ENCODE results near the gene CNTLN. TPM values are rescaled to one million over a fixed set of nuclear protein-coding genes. Genes with fewer than 3 reads are reported as not detected.
"Not testable (repeated sequence)": the region's sequence is repeated elsewhere in the genome, so short reads cannot be mapped to it uniquely, and the experiment has no call there.

The CNTLN gene
- total and polyA plus RNA-seq, 8 donors: 1.2 to 3.1 (median 2.2) TPM

DNA sequence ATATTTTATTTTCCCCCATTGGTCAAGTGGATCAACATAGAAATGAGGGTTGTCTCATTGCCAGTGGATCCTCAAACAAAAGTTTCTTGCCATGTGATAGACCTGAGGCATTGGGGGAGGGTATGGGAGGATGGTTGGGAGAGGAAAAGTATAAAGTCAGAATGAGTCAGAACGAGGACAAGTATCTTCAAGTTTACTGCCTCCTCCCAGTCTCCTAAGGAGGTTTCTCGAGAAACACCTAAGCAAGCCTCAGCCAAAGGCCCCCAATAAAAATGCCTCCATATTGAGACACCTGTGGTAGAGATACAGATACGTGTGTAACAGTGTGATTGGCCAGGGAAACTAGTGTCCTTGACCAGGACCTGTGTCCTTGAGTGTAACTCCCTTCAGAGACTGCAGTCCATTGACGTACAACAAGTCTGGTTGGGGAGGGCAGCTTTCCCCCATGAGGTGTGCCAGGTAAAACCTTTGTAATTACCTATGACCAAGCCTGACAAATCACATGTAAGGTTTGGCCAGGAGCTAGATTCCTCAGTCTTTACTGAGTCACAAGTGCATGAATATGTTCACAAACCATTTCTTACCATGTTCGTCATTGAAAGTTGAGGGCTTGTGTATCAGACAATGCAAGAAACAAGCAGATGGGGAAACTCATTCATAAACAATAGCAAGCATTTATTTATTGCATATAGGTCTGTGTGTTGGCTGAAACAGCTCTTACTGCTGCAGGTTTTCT lies 245.5 kb downstream of the CNTLN start:
- ATAC-seq (no peak), FAIRE-seq (no peak), DNase-seq (no peak)
- TF ChIP-seq, protein P1, sequence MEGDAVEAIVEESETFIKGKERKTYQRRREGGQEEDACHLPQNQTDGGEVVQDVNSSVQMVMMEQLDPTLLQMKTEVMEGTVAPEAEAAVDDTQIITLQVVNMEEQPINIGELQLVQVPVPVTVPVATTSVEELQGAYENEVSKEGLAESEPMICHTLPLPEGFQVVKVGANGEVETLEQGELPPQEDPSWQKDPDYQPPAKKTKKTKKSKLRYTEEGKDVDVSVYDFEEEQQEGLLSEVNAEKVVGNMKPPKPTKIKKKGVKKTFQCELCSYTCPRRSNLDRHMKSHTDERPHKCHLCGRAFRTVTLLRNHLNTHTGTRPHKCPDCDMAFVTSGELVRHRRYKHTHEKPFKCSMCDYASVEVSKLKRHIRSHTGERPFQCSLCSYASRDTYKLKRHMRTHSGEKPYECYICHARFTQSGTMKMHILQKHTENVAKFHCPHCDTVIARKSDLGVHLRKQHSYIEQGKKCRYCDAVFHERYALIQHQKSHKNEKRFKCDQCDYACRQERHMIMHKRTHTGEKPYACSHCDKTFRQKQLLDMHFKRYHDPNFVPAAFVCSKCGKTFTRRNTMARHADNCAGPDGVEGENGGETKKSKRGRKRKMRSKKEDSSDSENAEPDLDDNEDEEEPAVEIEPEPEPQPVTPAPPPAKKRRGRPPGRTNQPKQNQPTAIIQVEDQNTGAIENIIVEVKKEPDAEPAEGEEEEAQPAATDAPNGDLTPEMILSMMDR (IDR thresholded peaks at IDR 0.05): no peak
- H3K27me3 ChIP-seq: no peaks in the 10 kb centered on the region
- intact Hi-C loops (cut with DNase I): no loop called here
- H3K27ac ChIP-seq: no peak overlapping the region
- H3K36me3 ChIP-seq: no peaks in the 10 kb centered on the region
- 78 to 85% methylated on average over 5 of the region's 5 CpGs for WGBS, 2 donors
- H3K9me3 ChIP-seq: no peaks in the 10 kb centered on the region
- H3K4me1 ChIP-seq: no peaks in the 10 kb centered on the region
- H3K4me3 ChIP-seq: no peak overlapping the region

DNA sequence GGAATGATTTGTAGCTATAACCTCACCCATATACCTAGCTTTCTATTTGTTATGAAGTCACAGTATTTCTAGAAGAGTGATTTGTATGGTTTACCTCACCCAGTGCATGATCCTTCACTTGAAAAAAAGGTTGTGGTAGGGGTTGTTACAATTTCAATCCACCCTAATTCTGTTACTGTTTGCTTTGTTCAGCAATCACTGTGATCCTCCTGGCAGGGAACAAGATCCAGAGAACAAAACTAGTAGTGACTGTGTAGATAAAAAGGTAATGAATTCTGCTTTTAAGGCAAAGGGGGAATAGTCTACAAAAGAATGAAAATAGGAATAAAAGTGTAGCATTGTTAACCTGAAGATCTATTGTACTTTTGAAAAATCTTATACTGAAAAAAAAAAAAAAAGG lies 252.7 kb downstream of the CNTLN start:
- intact Hi-C loops (cut with DNase I): no loop called here
- no peak overlapping the region for H3K4me3 ChIP-seq
- no peak for ATAC-seq
- H3K27ac ChIP-seq: no peak overlapping the region
- H3K36me3 ChIP-seq: no peaks in the 10 kb centered on the region
- no peak for FAIRE-seq
- no peaks in the 10 kb centered on the region for H3K27me3 ChIP-seq
- DNase-seq: no peak
- no peaks in the 10 kb centered on the region for H3K4me1 ChIP-seq
- no peaks in the 10 kb centered on the region for H3K9me3 ChIP-seq
- TF ChIP-seq, protein P1 (IDR thresholded peaks at IDR 0.05): no peak

DNA sequence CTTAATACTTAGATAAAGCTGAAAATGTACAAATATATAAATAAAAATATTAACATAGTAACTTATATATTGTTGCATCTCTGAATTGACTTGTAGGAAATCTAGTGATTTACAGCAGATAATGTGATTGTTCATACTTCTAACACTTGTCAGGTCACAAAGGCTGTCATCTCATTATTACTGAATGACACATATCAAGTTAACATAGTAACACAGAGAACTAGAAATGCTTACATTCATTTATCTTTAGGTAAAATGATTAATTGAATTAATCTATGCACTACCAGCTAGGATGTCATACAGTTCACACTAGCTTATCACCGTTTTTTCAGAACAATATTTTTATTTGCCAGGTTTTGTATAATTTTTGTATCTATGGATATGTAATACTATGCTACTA lies 254.2 kb downstream of the CNTLN start:
- ATAC-seq (no peak), FAIRE-seq (no peak), DNase-seq (no peak)
- H3K27me3 ChIP-seq: no peaks in the 10 kb centered on the region
- TF ChIP-seq, protein P1 (IDR thresholded peaks at IDR 0.05): no peak
- H3K27ac ChIP-seq: no peak overlapping the region
- H3K4me1 ChIP-seq: no peaks in the 10 kb centered on the region
- intact Hi-C loops (cut with DNase I): no loop called here
- H3K36me3 ChIP-seq: no peaks in the 10 kb centered on the region
- no peaks in the 10 kb centered on the region for H3K9me3 ChIP-seq
- no peak overlapping the region for H3K4me3 ChIP-seq
- 0% methylated on average over 1 of the region's 1 CpG for WGBS, 2 donors

DNA sequence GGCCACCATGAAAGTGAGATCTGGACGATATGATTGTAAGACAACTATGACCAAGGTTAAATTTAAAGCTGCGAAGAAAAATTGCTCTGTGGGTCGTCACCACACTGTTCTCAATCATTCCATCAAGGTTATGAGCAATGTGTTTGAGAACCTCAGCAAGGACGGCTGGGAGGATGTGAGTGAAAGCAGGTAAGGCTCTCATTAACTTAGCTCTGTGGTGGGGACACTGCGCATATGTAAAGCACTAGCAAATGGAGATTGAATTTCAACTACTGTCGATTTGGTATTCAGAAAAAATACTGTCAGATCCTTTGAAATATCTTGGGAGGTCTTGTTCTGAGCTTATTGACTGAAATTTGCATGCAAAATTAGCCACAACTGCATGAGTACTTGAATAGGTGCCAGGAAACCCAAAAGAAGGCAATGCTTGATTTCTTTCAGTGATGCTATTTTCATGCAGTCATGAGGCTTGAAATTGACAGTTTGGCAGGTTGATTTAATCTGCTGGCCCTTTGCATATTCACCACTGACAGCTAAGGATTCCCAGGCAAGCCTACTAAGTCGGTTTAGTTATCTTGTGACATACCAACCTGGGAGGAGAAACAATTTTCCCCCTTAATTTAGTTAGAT lies 260.2 kb downstream of the CNTLN start:
- no peaks in the 10 kb centered on the region for H3K27me3 ChIP-seq
- TF ChIP-seq, protein P1 (IDR thresholded peaks at IDR 0.05): no peak
- no peak overlapping the region for H3K4me3 ChIP-seq
- intact Hi-C loops (cut with DNase I): no loop called here
- WGBS, 2 donors: 58 to 64% methylated on average over 7 of the region's 7 CpGs
- FAIRE-seq (no peak), DNase-seq (no peak), ATAC-seq (no peak)
- H3K9me3 ChIP-seq: no peaks in the 10 kb centered on the region
- no peak overlapping the region for H3K27ac ChIP-seq
- H3K4me1 ChIP-seq: no peaks in the 10 kb centered on the region
- H3K36me3 ChIP-seq: no peaks in the 10 kb centered on the region

DNA sequence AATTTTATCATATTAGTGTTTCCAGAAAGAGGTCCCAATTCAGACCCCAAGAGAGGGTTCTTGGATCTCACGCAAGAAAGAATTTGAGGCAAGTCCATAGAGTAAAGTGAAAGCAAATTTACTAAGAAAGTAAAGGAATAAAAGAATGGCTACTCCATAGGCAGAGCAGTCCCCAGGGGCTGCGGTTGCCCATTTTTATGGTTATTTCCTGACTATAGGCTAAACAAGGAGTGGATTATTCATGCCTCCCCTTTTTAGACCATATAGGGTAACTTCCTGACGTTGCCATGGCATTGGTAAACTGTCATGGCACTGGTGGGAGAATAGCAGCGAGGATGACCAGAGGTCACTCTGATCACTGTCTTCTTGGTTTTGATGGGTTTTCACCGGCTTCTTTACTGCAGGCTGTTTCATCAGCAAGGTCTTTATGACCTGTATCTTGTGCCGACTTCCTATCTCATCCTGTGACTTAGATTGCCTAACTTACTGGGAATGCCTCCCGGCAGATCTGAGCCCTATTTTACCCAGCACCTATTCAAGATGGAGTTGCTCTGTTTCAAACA lies 262.4 kb downstream of the CNTLN start:
- 88 to 95% methylated on average over 7 of the region's 7 CpGs for WGBS, 2 donors
- H3K36me3 ChIP-seq; H3K27me3 ChIP-seq; H3K27ac ChIP-seq; FAIRE-seq; DNase-seq; intact Hi-C loops (cut with DNase I); ATAC-seq; H3K9me3 ChIP-seq; H3K4me1 ChIP-seq; H3K4me3 ChIP-seq: not testable (repeated sequence)
